HG02678 (cell line): ENCODE measurements around the gene MST1.

ENCODE experiments used
- ATAC-seq: cut with Tn5 transposase; IDR thresholded peaks from one replicate; pipeline ENCODE4 v1.9.1; 2021; ENCODE audit warnings: mild to moderate bottlenecking, moderate library complexity; ENCODE audit not compliant: unreplicated experiment

MST1 gene

DNA sequence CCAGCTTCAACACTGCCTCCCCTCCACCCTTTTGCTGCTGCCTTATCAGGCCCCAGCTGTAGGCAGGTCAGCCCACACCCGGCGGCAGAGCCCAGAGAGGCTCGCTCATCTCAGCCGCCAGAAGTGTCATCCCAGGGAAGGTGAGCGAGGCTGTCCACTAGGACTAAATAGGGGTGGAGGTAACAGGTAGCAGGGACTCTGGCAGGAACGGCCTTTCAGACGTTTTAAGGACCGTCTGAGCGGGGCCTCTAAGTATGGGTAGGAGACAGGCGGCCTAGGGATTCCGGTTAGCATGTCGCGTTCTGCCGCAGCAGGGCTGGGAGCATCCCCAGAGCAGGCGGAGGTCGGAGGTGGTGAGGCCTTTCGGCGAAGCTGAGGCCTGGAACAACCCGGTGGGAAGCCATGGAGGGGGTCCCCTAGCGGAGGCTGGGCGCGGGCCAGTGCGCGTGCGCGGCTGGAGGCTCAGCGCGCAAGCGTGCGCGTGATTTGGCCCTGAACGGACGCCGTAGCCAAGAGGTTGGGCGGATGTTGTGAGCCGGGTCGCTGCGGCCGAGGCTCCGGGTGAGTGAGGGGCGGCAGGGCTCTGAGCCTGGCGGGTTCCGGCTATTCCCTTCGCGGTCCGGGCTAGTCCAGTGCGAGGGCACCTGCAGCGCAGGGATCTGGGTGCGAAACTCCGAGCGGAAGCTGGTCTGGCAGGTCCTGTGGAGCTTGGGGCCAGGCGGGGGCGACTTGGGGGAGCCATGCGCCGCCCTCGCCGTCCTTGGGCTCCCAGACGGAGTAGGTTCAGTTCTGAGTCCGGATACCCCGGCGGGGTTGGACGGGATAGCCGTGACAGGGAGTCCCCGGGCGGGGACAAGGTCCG lies at the start of gene MST1, which contains the start of gene RNF123:
MST1 (minus strand) TSS at position 429 of the 862 bp plus-strand sequence. CDS start 783 bp downstream, outside the sequence.
RNF123 (plus strand) TSS at position 512 of the 862 bp plus-strand sequence. CDS start 1,609 bp downstream, outside the sequence.
- peak; percentile 71 for ATAC-seq

DNA sequence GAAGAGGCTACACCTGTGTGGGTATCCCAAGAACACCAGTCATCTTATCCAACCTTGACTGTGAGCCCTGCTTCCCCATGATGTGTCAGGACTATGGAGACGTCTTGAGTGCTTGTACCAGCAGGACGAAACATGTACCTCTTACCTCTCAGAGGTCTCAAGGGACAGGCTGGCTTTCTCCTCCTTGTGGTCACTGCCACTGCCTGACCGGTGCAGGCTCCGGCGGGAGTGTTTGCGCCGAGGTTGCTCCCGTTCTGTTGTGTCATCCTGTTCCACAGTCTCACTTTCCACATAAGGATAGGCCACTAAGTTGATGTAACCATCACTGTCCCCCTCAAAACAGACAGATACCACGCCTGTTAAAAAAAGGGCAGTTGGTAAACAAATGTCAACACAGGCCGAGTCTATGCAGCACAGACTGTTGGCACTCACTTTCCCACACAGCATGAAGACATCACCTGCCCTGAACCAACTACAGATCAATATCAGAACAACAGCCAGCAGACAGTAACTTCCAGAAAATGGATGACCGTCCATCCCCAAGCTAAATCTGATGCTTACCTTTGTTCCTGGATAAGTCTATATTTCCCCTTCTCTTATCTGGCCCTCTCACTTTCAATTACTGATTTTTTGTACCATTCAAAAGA lies 48.9 kb upstream of the MST1 start:
- no peak for ATAC-seq

DNA sequence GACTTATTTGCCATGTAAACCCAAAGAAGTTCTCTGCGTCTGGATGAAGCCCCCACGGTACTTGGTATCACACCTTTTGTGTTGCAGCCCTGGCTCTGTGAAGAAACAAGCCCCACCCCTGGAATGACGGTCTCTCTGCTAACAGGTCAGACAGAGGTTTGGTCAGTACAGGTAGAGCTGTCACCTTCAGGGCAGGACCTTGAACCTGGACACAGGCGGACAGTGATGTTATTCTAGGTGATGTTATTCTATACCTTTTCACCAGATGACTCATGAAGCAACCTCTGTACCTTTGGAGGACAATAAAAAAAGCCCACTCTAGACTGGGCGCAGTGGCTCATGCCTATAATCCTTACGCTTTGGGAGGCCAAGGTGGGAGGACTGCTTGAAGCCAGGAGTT lies 45.5 kb upstream of the MST1 start:
- ATAC-seq: no peak

DNA sequence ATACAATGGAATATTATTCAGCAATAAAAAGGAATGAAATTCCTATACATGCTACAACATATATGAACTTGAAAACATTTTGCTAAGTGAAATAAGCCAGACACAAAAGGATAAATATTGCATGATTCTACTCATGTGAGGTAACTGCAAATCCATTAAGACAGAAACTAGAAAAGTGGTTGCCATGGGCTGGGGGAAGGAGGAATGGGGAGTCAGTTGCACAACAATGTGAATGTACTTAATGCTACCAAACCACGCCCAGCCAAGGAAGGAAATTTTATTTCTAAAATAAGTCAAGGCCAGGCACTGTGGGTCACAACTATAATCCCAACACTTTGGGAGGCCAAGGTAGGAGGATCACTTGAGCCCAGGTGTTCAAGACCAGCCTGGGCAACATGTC lies 44.3 kb upstream of the MST1 start:
- ATAC-seq: no peak

DNA sequence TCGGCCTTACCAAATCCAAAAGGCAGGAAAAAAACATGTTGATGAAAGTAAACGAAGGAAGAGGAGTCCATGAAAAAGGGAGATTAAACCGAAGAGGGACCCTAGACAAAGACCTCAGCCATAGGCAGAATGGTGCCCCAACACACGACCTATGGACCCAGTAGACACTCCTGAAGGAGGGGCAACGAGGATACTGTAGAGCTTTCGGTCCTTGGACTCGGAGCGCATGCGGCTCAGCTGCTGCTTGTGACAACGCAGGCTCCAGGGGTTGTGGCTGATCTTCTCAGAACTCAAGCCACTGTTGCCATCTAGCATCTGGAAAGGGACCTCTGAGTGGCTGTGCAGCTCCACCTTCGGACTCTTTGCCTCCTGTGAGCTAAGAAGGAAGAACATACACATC lies 43.3 kb upstream of the MST1 start:
- no peak for ATAC-seq

DNA sequence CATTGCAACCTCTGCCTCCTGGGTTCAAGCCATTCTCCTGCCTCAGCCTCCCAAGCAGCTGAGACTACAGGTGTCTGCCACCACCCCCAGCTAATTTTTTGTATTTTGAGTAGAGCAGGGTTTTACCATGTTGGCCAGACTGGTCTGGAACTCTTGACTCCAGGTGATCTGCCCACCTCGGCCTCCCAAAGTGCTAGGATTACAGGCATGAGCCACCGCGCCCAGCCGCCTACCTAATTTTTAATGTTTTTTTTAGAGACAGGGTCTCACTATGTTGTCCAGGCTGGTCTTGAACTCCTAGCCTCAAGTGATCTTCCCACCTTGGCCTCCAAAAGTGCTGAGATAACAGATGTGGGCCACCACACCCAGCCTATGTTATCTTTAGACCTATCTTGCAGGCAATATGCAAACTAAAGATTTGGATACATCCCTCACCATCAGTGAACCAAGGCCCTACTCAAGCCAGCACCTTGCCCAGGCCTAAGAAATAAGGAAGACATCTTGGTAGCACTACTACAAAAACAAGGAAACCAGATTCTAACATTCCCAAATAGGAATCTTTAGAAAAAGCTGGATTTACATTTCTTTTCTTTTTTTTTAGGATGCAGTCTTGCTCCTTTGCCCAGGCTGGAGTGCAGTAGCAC lies 40.8 kb upstream of the MST1 start:
- ATAC-seq: no peak

DNA sequence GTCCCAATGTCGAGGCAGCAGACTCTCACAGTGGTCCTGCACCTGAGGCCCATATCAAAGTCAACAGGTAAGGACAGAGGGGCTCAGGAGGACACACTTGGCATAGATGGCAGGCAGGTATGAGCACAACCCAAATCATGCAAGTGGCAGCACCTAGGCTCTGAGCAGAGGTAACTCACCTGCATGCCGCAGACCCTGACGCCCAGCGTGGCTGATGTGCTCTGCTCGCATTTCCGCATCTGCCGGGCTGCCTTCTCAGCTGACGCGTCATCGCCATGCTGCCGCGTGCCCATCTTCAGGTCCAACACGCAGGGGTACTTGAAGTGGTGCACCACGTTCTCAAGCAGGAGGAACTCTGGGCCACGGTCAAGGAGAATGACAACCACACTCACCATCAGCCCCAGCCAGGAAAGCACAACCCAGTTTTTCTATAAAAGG lies 38.7 kb upstream of the MST1 start:
- ATAC-seq: no peak

DNA sequence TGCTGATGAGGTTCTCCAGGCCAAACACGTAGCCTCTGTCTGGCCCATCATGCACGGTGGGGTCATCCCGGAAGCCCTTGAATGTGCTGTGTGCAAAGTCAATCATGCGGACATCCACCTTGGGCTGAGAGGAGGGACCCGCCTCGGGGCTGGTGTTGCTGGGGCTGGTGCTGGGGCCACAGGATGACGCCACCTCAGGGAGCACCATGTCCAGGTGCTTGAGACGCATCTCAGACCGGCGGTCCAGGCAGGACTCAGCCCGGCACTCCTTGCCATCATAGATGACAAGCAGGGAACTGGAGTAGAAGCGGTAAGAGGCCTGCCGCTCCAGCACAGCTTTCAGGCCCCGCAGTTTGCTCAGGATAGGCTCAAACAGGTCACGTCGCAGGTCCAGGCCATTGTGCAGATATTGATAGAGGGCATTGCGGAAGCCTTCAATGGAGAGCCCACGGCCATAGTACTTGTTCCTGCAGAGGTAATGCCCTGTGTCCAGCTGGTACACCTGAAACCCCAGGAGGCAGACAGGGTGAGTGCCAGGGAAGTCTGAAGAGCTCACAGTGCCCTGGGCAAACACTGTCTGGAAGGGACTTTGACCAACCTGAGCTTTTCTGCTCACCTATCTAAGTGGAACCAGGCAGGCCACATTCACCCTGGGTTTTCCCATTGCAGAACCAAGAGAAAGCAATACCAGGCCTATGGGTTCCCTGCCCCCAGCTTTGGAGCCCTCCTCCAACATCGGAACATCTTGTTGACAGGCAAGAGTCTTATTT lies 38.1 kb upstream of the MST1 start:
- no peak for ATAC-seq

DNA sequence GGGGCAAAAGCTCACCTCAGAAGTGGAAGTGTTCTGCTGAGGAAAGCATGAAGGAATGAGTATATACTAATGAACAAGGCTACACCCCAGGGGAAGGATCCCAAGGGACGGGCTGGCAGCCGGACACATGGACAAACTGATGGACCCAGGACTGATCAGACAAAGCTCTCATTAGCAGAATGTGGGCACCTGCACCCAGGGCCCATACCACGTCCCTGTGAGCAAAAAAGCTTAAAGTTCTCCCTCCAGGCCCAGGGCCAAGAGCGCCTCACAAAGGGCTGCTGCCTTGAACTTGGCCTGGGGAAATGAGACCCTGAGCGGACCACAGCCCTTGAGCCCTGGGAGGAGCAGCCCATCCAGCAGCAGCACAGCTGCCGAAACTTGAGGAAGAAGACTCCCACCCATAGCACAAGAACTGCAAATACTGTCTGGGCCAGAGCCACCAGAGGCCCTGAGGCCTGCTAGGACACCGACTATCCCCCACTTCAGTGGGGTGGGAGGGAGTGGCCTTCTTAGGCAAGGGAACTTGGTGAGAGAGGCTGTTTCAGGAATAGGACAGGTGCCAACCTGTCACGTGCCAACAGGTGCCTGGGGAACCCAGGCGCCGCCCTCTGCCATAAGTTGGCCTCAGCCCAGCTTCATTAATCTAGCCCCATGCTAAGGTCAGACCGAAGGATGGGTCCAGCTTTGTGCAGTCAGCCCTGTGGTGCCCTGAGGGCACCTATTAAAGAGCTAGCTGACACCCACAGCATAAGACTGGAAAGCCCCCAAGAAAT lies 36.8 kb upstream of the MST1 start:
- no peak for ATAC-seq

DNA sequence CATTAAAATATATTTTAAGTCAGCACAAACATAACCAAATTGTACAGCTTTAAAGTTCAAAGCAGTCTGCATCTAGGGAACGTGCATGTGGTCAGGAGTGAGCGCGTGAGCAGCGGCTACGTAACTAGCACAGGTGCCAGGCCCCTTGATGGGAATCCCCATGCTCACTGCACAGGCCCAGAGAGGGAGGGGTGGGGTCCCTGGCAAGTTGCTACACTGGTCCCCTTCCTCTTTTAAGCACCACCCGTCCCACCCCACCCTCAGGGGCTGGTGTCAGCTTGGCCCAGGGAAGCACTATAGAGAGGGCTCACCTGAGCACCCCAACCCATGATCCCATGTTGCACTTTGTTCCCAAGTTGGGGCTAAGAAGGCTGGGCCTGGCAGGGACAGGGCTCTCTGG lies 35.3 kb upstream of the MST1 start:
- no peak for ATAC-seq

DNA sequence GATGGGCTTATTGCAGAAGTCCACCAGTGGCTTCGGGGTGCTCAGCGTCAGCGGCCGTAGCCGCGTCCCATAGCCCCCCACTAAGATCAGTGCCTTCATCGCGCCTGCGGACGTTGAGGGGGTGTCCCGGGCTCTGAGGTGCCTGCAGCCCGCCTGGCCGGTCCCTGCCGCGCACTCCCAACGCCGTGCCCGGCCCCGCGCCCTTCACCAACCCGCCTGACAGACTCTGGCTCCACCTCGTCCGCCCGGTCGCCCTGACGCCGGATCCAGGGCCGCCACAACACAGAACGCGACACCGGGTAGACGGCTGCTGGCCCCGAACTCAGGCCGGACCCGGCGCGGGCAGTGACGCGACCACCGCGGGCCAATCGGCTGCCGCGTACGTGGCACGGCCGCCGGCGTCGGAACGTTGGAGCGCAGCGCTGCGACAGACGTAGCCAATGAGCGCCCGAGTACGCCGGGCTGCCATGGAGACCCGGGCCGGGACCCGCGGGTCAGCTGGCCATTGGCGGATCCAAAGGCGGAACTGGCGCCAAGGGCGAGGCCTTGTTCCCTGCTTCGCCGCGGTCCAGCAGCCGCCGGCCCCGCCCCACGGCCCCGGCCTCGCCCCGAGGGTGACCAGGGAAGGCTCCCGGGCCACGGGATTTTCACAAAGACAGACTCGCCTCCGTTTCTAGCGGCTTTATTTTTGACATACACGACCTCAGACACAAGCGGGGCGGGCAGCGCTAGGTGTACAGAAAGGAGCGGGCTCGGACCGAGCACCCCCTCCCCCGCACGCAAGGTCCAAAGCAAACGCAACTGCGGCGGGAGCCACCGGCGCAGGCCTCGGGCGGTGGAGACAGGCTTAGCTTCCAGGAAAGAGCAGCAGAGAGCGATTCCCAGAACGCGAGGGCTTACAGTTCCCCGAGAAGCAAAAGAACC lies 34.6 kb upstream of the MST1 start, which contains the start of gene GMPPB:
GMPPB (minus strand) TSS at position 324 of the 924 bp plus-strand sequence; CDS start at position 99, 225 bp downstream.
- ATAC-seq: peak; percentile 81

DNA sequence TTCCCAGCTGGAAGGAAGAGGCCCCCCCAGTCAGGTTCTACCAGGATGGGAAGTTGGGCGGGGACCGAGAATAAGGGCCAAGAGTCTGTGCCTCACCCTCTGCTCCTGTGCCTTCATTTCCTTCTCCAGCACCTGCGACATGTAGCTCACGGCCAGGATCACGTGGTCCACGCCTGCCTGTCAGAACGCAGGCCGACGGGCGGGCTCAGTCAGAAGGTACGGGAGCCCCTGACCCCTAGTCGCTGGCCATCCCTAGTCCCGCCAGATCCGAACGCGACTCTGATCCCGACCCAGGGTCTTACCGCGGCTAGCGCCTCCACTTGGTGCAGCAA lies 34.0 kb upstream of the MST1 start:
- no peak for ATAC-seq

DNA sequence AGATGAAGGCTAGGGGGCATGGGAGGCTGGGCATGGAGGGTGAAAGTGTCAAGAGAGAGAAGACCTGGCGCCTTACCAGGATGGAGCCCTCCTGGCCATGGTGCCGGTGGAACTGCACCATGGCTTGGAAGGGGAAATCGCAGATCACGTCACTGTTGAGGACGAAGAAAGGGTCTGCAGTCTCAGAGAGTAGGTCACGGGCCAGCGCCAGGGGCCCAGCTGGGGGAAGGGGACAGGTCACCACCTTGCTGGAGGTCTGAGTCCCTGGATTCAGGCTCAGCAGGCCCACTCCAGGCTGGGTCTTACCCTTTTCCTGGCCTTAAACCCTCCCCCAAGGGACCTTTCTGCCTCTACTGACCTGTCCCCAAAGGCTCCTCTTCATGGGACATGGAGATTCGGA lies 33.6 kb upstream of the MST1 start:
- no peak for ATAC-seq

DNA sequence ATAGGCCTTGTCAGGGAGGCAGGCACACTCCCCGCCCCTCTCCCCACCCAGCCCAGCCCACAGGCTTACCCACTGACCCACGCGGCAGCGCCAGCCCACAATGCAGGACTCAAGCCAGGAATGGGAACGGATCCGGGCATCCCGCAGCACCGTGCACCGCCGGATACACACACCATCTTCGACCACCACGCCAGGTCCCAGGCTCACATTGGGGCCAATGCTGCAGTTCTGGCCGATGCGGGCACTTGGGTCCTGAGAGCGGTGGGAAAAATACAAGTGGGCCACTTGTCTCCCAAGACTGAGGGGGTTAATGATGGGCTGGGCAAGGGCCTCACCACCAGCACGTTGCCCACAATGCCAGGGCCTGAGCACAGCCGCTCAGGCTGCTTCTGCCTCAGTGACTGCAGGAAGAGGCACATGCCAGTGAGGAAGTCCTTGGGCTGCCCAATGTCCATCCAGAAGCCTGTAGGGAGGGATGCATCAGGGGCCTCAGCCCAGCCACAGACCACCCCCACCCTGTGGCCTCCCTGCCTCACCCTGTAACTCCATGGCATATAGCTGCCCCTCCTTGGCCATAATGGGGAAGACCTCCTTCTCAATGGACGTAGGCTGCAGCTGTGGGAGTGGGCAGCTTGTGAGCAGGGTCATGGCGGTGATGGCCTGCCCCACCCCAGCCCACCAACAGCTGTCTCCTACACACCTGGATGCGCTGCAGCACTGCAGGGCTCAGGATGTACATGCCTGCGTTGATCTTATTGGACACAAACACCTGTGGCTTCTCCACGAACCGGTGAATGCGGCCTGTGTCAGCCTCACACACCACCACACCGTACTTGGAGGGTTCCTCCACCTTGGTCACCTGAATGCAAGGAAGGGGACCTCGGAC lies 32.9 kb upstream of the MST1 start:
- ATAC-seq: no peak

DNA sequence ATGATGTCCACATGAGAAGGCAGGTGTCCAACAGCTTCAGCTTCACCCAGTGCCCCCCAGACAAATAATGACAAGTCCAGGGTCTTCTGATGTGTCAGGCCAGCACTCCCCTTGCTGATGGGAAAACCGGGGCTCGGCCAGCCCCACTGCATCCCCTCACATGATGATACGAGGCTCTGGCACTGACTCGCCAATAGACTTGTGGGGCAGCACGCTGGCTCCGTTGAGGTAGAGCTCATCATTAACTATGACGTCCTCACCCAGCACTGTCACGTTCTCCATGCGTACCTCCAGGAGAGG lies 32.3 kb upstream of the MST1 start:
- no peak for ATAC-seq

DNA sequence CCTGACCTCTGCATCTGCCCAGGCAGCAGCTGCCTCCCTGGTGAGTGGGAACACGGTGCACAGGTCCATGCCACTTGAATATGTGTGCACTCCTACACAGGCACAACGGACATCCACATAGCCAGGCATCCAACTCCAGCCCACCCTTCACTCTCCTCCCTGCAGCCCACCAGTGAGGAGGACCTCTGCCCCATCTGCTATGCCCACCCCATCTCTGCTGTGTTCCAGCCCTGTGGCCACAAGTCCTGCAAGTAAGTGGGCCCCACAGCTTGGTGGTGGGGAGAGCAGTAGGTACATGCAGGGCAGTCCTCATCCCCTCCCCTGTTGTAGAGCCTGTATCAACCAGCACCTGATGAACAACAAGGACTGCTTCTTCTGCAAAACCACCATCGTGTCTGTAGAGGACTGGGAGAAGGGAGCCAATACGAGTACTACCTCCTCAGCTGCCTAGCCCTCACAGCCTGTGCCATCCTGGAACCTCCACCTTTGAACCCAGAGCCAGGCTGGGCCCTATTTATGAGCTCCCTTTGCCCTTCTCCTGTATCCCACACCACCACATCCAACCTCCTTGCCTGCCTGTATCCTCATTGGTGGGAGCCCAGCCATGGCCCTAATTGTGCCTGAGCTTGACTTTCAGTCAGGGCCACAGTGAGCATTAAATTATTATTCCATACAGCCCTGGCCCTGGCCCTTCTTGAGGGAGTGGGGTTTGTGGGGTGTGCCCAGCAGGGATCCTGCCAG lies 31.8 kb upstream of the MST1 start:
- ATAC-seq: no peak

DNA sequence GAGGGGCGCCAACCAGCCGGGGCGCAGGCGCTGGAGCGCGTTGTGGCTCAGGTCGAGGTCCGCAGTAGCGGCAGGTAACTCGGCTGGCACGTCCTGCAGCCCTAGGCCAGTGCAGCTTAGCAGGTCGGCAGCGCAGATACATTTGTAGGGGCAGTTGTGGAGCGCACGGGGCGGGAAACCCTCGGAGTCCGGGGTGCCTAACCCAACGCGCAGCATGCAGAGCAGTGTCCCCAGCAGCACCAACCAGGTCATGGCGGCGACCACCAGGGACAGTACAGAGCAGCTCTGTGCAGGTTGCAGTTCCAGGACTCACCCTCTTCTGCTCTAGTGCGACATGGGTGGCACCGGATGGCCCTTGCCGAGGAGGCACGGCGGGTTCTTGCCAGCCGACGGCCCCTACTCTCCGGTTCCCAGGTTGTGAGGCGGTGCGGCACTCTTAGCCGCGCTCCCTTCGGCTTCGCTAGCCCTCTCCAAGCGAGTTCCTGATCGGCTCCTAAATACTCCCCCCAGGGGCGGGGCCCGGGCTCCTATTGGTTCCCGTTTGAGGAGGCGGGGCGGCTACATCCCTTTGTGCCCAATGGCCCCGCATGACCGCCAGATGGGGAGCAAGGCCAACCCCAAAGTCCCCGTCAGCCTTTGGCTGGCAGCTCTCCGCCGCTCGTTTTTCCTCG lies 30.1 kb upstream of the MST1 start, which contains the start of gene AMIGO3:
AMIGO3 (minus strand) TSS at position 471 of the 671 bp plus-strand sequence; CDS start at position 252, 219 bp downstream.
- ATAC-seq: peak; percentile 49
